Left ventricle myocardium inferior (tissue), 1 donor: ENCODE data around the gene OR2L5. TPM values are rescaled to one million over a fixed set of nuclear protein-coding genes. Genes with fewer than 3 reads are reported as not detected.

ENCODE experiments used
- DNase-seq: peaks from one replicate; pipeline ENCODE4 v3.0.0-alpha.2; 2020
- H3K27ac ChIP-seq: fragments of 200-600 bp; replicated peaks from 2 replicates; pipeline ENCODE4 v1.8.0; 2021
- H3K27me3 ChIP-seq: fragments of 200-600 bp; 2 replicates; pipeline ENCODE4 v1.8.0; 2021; ENCODE audit warnings: low read depth
- H3K36me3 ChIP-seq: fragments of 200-600 bp; 2 replicates; pipeline ENCODE4 v1.8.0; 2021
- H3K4me1 ChIP-seq: fragments of 200-600 bp; 2 replicates; pipeline ENCODE4 v1.8.0; 2021
- H3K4me3 ChIP-seq: fragments of 200-600 bp; 2 replicates; pipeline ENCODE4 v1.8.0; 2021; ENCODE audit warnings: mild to moderate bottlenecking, moderate library complexity
- H3K9me3 ChIP-seq: fragments of 200-600 bp; replicated peaks from 2 replicates; pipeline ENCODE4 v1.8.0; 2021
- CTCF ChIP-seq: fragments of 200-600 bp; IDR thresholded peaks from 2 replicates; pipeline ENCODE4 v1.8.0; 2021; ENCODE audit warnings: antibody characterized with exemption, mild to moderate bottlenecking, borderline replicate concordance
- intact Hi-C: fragments of 100-400 bp; cut with micrococcal nuclease; formaldehyde crosslinking; loops from one replicate; pipeline ENCODE4 v1.11.0; 2022
- total RNA-seq: library from RNA; stranded (reverse); fragmentation: NEBNext Ultra II Directional; extraction: Animal tissue kit (Norgen Biotek cat#: 25700); gene quantifications from one replicate; pipeline ENCODE4 v1.2.1, GENCODE V29; 2021
- donor health status: DM: no; HTN: yes; CAD: no; lungs with severe emphysema.

The OR2L5 gene
- total RNA-seq, 1 donor from 2014 or later: not detected

DNA sequence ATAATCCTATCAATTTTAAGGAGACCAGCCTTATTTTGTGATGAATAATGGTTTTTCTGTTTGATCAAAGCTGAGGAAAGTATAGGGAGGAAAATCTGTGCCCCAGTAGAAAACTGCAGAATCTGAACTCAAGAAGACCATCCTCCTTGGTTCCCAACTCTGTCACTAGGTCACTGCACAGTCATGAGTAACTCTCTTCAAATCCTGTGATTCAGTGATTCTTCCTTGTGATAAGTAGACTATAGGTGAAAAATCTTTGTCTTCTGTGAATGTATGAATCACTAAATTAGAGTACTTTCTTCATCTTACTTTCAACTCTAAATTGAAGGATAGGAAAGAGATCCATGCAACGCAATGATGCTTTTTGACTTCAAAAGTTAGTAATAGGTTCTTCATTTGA, 13.3 kb upstream of the OR2L5 start:
- H3K27me3 ChIP-seq: no peaks in the 10 kb centered on the region
- no peak overlapping the region for H3K4me3 ChIP-seq
- no peak overlapping the region for H3K27ac ChIP-seq
- no peak for DNase-seq
- intact Hi-C loops: no loop called here
- H3K36me3 ChIP-seq: no peaks in the 10 kb centered on the region
- no peak for TF ChIP-seq CTCF
- peaks cover 3% of the 10 kb centered on the region for H3K9me3 ChIP-seq
- no peaks in the 10 kb centered on the region for H3K4me1 ChIP-seq

DNA sequence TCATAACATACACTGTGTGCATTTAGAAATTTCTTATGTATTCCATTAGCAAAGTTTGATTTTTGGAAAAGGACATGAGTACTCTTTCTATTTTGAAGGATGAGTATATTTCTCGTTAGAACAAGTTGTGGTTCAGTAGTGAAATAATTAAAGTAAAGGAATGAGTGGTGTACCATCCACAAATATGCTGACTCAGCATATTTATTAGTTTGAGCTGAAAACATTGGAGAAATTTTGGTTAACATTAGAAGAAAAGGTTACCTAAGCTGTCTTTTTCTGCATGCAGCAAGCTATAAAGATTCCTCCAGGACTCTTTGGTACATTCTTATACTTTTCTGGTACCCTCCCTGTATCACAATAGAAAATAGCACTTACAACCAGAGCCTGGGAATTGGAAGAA, 5.7 kb upstream of the OR2L5 start:
- Histone ChIP-seq H3K27ac (no peak overlapping the region), H3K4me1 (no peaks in the 10 kb centered on the region), H3K27me3 (no peaks in the 10 kb centered on the region), H3K36me3 (no peaks in the 10 kb centered on the region), H3K9me3 (peaks cover 54% of the 10 kb centered on the region), H3K4me3 (no peak overlapping the region)
- no peak for DNase-seq
- intact Hi-C loops: no loop called here
- no peak for TF ChIP-seq CTCF

DNA sequence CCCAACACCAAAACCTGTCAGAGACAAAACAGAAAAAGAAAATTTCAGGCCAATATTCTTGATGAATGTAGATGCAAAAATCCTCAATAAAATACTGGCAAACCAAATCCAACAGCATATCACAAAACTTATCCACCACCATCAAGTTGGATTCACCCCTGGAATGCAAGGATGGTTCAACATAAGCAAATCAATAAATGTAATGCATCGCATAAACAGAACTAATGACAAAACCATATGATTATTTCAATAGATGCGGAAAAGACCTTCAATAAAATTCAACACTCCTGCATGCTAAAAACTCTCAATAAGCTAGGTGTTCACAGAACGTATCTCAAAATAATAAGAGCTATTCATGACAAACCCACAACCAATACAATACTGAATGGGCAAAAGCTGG, 3.8 kb upstream of the OR2L5 start:
- Histone ChIP-seq H3K27ac (no peak overlapping the region), H3K9me3 (peaks cover 54% of the 10 kb centered on the region), H3K4me1 (no peaks in the 10 kb centered on the region), H3K27me3 (no peaks in the 10 kb centered on the region), H3K4me3 (no peak overlapping the region), H3K36me3 (no peaks in the 10 kb centered on the region)
- TF ChIP-seq CTCF: no peak
- intact Hi-C loops: no loop called here
- DNase-seq: no peak

DNA sequence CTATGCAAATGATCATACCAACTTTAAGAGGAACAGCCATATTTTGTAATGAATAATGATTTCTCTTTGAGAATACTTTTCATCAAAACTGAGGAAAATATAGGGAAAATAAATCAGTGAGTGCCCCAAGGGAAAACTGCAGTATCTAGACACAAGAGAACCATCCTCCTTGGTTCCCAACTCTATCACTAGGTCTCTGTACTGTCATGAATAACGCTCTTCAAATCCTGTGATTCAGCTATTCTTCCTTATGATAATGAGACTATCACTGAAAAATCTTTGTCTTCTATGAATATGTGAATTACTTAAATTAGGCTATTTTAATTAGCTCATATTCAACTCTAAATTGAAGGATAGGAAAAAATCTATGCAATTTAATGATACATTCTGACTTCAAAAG, 2.3 kb downstream of the OR2L5 start:
- Histone ChIP-seq H3K27ac (no peak overlapping the region), H3K9me3 (peaks cover 35% of the 10 kb centered on the region), H3K27me3 (no peaks in the 10 kb centered on the region), H3K4me3 (no peak overlapping the region), H3K36me3 (no peaks in the 10 kb centered on the region), H3K4me1 (no peaks in the 10 kb centered on the region)
- no peak for TF ChIP-seq CTCF
- no peak for DNase-seq
- intact Hi-C loops: no loop called here

DNA sequence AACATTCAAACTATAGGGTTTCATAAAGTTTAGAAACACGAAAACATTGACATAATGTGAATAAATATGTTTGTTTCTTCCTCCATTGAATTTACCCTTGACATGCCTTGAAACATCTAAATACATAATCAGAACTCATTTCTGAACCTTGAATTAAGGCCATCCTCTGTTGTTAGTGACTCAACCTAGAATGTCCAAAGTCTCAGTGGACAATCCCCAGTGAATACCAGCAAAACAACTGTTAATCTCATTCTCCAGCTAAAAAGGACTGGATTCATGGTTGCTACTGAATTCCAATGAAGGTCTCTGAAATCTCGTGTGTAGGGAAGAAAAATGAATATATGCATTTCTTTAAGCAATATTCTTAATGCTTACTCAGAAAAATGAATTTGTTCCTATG, 16.3 kb downstream of the OR2L5 start, which contains the start of gene OR2L2:
OR2L2 (plus strand) TSS at position 301 of the 400 bp plus-strand sequence. CDS start 8,198 bp downstream, outside the sequence.
- no peak for TF ChIP-seq CTCF
- H3K27me3 ChIP-seq: no peaks in the 10 kb centered on the region
- H3K4me3 ChIP-seq: no peak within 1 kb of the TSS
- no peaks in the 10 kb centered on the region for H3K4me1 ChIP-seq
- no peak for DNase-seq
- intact Hi-C loops: no loop called here
- H3K9me3 ChIP-seq: peaks cover 41% of the 10 kb centered on the region
- no peaks in the 10 kb centered on the region for H3K36me3 ChIP-seq
- no peak within 1 kb of the TSS for H3K27ac ChIP-seq

DNA sequence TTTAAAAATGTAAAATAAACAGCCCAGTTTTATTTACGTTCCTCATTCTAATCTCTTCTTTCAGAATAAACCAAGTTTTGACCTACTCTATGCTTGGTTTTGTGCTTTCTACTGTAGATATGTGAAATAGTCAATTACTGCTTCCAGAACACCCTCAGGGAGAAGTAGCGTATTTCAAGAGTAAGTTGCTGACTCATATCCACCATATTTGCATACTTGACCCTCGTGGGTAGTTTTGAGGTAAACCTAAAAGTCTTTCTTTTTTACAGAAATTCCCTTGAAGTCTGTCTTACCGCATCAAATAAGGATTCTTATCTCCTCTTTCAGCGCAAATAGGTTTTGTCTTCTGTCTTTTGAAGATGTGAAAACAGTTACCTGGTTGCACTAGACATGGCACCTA, 31.7 kb downstream of the OR2L5 start:
- H3K4me3 ChIP-seq: no peak overlapping the region
- intact Hi-C loops: no loop called here
- no peak overlapping the region for H3K27ac ChIP-seq
- no peaks in the 10 kb centered on the region for H3K36me3 ChIP-seq
- no peaks in the 10 kb centered on the region for H3K4me1 ChIP-seq
- TF ChIP-seq CTCF: no peak
- no peaks in the 10 kb centered on the region for H3K27me3 ChIP-seq
- peaks cover 35% of the 10 kb centered on the region for H3K9me3 ChIP-seq
- no peak for DNase-seq
